HG03469 (cell line): ENCODE measurements around the gene DISC1.
"Not testable (repeated sequence)": the region's sequence is repeated elsewhere in the genome, so short reads cannot be mapped to it uniquely, and the experiment has no call there.

Source experiments
- ATAC-seq: cut with Tn5 transposase; IDR thresholded peaks from one replicate; pipeline ENCODE4 v1.9.1; 2021; ENCODE audit warnings: mild to moderate bottlenecking, moderate library complexity, moderate number of reproducible peaks; ENCODE audit not compliant: unreplicated experiment

DISC1 gene

GRCh38 chr1:231634323-231635013 lies 7.9 kb downstream of the DISC1 start:
- ATAC-seq = no peak

GRCh38 chr1:231636157-231636556 lies 9.6 kb downstream of the DISC1 start:
- ATAC-seq = no peak

- not testable (repeated sequence) for ATAC-seq
These were observed 10.3 kb downstream of the DISC1 start for GRCh38 chr1:231636922-231637321.

- ATAC-seq = no peak
These were observed 12.1 kb downstream of the DISC1 start for GRCh38 chr1:231638647-231639046.

- no peak for ATAC-seq
These were observed 13.2 kb downstream of the DISC1 start for GRCh38 chr1:231639819-231640218.

GRCh38 chr1:231641444-231641843 lies 14.9 kb downstream of the DISC1 start:
- not testable (repeated sequence) for ATAC-seq

- ATAC-seq = not testable (repeated sequence)
These were observed 15.5 kb downstream of the DISC1 start for GRCh38 chr1:231642061-231642460.

- no peak for ATAC-seq
These were observed 16.0 kb downstream of the DISC1 start for GRCh38 chr1:231642618-231643017.

- no peak for ATAC-seq
These were observed 16.7 kb downstream of the DISC1 start for GRCh38 chr1:231643071-231643934.

GRCh38 chr1:231643935-231644237 lies 17.3 kb downstream of the DISC1 start:
- no peak for ATAC-seq

- ATAC-seq = not testable (repeated sequence)
These were observed 19.0 kb downstream of the DISC1 start for GRCh38 chr1:231645634-231646033.

GRCh38 chr1:231646165-231646564 lies 19.6 kb downstream of the DISC1 start:
- not testable (repeated sequence) for ATAC-seq

GRCh38 chr1:231651621-231652260 lies 25.2 kb downstream of the DISC1 start:
- not testable (repeated sequence) for ATAC-seq

GRCh38 chr1:231653632-231654031 lies 27.0 kb downstream of the DISC1 start:
- no peak for ATAC-seq

- no peak for ATAC-seq
These were observed 30.2 kb downstream of the DISC1 start for GRCh38 chr1:231656741-231657140.

- ATAC-seq = not testable (repeated sequence)
These were observed 31.6 kb downstream of the DISC1 start for GRCh38 chr1:231658223-231658622.

- no peak for ATAC-seq
These were observed 33.6 kb downstream of the DISC1 start for GRCh38 chr1:231660198-231660597.

GRCh38 chr1:231663211-231663792 lies 36.7 kb downstream of the DISC1 start:
- ATAC-seq = no peak

- no peak for ATAC-seq
These were observed 38.5 kb downstream of the DISC1 start for GRCh38 chr1:231665101-231665500.

- ATAC-seq = no peak
These were observed 39.1 kb downstream of the DISC1 start for GRCh38 chr1:231665726-231666125.

GRCh38 chr1:231666220-231666936 lies 39.8 kb downstream of the DISC1 start:
- no peak for ATAC-seq
